Measurements from ENCODE around the gene CSTF1.
A peak's percentile ranks its signal among the peaks of the same experiment; 100 is the strongest.

Gene CSTF1

GRCh38 chr20:56392132-56392880 lies at the start of gene CSTF1, which contains the start of gene AURKA:
CSTF1 (plus strand) TSS chr20:56392645; CDS start chr20:56395553, 2,908 bp downstream.
AURKA (minus strand) TSS chr20:56392215; CDS start chr20:56388197, 4,018 bp downstream.
- peak; percentile 97 to 99 (median 98) for DNase-seq

GRCh38 chr20:56342783-56343182 lies 49.7 kb upstream of the CSTF1 start:
- DNase-seq, result no peak

DNA sequence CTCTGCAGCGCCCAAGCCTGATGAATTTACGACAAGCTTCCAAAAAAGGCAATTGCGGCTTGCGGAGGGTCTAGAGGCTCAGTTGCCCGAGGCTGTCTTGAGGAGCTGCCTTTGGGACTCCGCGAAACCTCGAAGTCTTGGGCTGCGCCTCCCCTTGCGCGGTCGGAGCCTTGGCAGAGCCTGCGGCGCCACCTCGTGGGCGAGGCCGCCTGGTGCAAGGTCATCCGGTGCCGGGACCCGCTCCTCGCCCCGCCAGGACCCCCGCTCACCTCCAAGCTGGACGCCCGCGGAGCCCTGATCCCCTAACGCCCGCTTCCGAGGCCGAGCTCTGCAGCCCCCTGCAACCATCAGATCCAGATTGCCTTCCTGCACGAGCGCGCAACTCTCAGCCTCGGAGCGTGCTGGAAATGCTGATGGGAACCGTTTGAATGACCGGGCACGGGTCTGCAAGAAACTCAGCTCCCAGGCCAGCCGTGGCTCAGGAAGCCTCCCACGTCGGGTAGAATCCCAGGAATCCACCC lies 48.5 kb upstream of the CSTF1 start:
- peak in 1 of 4 experiments; percentile 17 for DNase-seq

GRCh38 chr20:56345911-56346310 lies 46.5 kb upstream of the CSTF1 start:
- no peak for DNase-seq

- no peak for DNase-seq
Observed at GRCh38 chr20:56347628-56348304, 44.7 kb upstream of the CSTF1 start.

GRCh38 chr20:56348305-56348693 lies 44.1 kb upstream of the CSTF1 start:
- DNase-seq, result no peak

DNA sequence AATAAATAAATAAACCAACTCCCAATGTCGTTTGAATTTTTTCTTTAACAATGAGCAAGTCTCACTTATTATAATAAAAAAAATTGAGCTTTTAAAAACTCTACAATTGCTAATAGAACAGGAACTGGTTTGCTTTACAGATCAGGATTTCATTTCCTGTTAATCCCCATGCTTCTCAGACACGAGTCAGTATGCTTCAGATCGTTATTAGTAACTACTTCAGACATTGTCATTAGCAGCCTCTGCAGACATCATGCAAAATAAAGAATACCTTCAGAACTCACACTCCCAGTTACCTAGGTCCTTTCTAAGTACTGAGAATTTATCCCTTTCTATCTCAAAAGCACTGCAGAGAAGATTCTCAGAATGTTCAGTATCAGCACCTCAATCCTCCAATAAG lies 43.7 kb upstream of the CSTF1 start:
- DNase-seq, result no peak

- no peak for DNase-seq
Observed at GRCh38 chr20:56350842-56351241, 41.6 kb upstream of the CSTF1 start.

DNA sequence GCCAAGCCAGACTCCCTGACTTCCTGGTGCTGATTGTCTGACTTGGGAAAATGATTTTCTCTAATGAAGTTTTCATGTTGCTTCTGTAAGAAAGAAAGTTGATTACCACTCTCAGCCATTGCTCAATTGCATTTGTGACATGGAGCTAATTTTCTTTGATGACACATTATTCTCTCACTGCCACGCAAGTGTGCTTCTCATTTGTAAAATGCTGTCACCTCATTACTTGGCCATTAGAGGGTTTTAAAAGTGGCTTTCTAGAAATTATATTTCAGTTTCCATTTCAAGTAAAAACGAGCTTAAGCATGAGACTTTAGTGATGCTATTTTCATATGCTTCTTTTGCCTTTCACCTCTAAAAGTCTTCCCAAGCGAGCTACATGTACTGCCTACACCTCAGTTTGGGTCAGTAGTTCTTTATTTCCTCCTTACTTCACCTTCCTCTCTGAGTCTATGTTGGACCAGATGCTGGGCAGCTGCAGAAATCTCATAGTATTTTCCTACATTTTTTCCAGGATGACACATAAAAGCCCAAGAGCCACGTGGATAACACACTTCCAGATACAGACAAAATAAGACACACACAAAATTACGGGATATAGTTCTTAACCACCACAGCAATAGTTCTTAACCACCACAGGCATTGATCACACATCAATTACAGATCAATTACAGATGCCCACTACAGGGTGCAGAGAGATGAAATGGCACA lies 39.9 kb upstream of the CSTF1 start:
- no peak for DNase-seq

DNA sequence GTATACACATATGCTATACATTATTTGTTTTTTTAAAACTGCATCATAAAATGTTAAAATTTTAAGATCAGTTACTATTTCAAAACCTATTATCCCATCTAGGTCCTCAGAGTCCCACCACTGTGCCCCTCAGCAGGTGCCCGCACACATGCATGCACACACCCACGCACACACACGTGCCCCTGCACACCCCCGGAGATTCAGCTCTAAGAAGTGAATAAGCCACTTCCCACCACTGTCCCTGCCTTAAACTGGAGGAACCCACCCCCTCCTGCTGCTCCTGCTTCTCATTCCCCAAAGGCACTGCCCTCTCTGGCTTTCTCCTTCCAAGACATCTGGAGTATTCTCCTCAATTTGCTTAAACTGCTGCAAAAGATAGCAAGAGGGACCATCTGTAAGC lies 39.1 kb upstream of the CSTF1 start:
- DNase-seq, result no peak

- DNase-seq, result no peak
Observed at GRCh38 chr20:56358070-56358469, 34.4 kb upstream of the CSTF1 start.

DNA sequence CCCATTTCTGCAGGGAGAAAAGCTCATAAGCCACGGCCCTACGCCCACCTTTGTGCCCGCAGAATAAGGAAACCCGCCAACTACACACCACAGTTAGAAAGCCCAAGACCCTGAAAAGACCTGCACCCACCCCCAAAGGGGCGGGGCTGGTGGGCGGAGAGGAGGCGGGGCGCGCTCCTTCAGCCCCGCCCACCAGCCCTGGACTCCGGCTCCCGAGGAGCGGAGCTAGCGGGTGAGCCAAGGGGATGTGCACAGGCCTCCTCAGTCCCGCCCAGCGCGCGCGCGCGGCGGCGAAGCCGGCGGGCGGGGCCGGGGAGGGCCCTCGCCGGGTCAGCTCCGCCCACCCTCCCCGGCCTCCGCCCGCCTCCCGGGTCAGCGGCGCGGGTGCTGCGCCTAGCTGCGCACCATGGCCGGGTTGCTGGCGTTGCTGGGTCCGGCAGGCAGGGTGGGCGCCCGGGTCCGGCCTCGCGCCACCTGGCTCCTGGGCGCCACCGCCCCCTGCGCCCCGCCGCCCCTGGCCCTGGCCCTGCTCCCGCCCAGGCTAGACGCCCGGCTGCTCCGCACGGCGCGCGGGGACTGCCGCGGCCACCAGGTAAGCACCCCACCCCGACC lies 33.7 kb upstream of the CSTF1 start, which contains the start of gene FAM210B:
FAM210B (plus strand) TSS at position 375 of the 612 bp plus-strand sequence; CDS start at position 407, 32 bp downstream.
- DNase-seq, result peak; percentile 34 to 76 (median 59)

- DNase-seq, result no peak
Observed at GRCh38 chr20:56359212-56360132, 33.0 kb upstream of the CSTF1 start.

DNA sequence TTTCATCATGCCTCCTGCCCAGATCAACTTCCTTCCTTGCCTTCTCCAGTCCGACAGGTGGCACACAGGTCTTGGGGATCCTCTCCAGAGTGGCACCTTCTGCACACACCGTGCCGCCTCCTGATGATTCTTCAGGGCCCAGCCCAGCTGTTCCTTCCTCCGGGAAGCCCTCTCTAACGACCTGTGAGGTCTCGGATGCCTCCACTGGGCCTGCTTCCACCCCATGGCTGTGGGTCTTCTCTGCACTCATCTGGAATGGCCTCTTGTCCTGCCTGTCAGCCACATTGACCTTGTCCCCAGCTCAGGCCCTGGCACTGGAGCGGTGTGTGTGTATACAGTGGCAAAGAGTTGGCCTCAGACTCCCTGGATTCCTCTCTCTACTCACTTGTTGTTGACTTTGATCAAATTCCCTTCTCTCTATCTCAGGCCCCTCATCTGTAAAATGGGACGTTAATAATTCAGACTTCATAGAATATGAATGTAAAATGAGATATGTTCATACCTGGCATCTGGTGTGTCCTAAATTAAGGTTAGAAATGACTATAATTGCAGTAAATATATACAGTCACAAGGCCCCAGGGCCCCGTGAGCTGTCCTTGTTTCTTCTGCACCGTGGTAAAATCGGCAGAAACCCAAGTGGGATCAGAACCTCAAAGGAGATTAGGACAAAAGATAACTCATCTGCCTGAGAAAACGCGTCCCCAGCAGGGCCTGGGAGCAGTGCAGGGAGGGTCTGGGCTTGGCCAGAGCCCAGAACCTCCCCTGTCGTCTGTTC lies 32.1 kb upstream of the CSTF1 start:
- no peak for DNase-seq

- DNase-seq, result no peak
Observed at GRCh38 chr20:56360908-56361205, 31.6 kb upstream of the CSTF1 start.

DNA sequence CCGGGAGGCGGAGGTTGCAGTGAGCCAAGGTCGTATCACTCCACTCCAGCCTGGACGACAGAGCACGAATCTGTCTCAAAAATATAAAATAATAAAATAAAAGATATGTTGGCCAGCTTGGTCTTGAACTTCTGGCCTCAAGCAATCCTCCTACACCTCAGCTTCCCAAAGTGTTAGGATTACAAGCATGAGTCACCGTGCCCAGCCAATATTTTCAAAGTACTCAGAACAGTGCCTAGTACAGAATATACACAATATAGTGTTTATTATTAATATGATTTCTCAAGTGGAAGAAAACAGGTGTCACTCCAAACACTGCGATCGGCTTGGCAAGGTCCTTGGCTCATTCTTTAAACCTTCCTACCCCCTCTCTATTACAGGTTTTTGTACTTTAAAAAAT lies 30.5 kb upstream of the CSTF1 start:
- DNase-seq, result no peak

GRCh38 chr20:56362833-56363413 lies 29.5 kb upstream of the CSTF1 start:
- no peak for DNase-seq

- DNase-seq, result no peak
Observed at GRCh38 chr20:56363491-56363890, 29.0 kb upstream of the CSTF1 start.

GRCh38 chr20:56368351-56369134 lies 23.9 kb upstream of the CSTF1 start:
- DNase-seq, result no peak

DNA sequence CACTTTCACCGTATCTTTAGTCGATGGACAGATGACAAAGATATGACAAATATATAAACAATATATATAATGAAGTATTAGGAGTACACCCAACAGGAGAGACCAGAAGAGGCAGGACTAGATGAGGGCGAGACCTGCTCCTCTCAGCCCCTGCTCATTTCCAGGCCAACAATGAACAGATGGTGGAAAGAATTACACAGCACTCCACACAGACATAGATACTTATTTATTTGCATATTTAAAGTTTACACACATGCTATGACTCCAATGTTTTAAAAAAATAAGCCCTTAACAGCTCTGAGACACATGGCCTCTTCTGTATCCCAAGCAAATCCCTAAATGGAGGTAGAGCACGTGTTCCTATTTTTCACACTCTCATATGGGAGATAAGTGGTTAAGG lies 23.3 kb upstream of the CSTF1 start:
- no peak for DNase-seq
